Measurements from ENCODE around the gene SPATA33.
"Not testable (repeated sequence)": the region's sequence is repeated elsewhere in the genome, so short reads cannot be mapped to it uniquely, and the experiment has no call there.

SPATA33 gene

DNA sequence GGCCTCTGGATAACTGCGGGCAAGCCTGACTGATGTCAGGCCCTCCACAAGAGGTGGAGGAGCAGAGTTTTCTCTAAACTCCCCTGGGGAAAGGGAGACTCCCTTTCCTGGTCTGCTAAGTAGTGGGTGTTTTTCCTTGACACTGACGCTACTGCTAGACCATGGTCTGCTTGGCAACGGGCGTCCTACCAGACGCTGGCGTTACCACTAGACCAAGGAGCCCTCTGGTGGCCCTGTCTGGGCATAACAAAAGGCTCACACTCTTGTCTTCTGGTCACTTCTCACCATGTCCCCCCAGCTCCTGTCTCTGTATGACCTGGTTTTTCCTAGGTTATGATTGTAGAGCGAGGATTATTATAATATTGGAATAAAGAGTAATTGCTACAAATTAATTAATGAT, 9.4 kb downstream of the SPATA33 start:
- DNase-seq, result not testable (repeated sequence)

DNA sequence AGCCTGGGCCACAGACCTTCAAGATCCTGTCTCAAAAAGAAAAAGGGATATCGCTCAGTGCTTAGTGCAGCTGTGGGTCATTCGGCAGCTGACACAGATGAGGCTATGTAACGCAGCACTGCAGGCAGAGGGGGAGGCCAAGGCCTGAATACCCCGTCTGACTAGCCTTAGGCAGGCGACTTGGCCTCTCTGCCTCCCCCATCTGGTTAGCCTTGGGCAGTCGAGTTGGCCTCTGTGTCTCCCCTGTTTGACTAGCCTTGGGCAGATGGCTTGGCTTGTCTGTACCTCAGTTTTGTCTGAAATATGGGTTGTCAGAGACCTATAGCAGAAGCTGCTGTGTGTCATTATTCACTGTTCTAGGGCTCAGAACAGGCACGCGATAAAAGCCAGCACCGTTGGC, 10.0 kb downstream of the SPATA33 start:
- no peak for DNase-seq

DNA sequence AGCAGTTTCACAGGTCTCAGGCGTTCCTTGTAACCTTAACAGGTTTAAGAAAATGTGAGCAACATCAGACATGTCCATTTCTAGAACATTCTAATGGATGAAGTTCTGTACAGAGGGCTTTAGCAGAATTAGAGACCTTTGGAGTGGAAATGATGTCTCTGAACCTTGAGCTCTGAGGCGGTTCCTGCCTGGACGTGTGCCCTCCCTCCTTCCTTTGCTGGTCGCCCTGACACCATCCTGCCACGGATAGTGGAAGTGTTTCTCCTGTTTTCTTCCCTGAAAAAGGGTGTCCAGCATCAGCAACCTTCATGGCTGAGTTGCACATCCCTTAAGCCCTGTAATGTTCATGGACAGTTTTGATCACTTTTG, 11.1 kb downstream of the SPATA33 start:
- no peak for DNase-seq

DNA sequence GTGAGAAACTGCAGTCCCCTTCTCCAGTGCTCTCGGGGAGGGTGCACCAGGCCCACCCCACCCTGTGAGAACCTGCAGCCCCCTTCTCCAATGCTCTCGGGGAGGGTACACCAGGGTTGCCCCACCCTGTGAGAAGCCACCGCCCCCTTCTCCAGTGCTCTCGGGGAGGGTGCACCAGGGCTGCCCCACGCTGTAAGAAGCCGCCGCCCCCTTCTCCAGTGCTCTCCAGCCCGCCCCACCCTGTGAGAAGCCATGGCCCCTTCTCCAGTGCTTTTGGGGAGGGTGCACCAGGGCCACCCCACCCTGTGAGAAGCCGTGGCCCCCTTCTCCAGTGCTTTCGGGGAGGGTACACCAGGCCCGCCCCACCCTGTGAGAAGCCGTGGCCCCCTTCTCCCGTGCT, 12.1 kb downstream of the SPATA33 start:
- no peak for DNase-seq

DNA sequence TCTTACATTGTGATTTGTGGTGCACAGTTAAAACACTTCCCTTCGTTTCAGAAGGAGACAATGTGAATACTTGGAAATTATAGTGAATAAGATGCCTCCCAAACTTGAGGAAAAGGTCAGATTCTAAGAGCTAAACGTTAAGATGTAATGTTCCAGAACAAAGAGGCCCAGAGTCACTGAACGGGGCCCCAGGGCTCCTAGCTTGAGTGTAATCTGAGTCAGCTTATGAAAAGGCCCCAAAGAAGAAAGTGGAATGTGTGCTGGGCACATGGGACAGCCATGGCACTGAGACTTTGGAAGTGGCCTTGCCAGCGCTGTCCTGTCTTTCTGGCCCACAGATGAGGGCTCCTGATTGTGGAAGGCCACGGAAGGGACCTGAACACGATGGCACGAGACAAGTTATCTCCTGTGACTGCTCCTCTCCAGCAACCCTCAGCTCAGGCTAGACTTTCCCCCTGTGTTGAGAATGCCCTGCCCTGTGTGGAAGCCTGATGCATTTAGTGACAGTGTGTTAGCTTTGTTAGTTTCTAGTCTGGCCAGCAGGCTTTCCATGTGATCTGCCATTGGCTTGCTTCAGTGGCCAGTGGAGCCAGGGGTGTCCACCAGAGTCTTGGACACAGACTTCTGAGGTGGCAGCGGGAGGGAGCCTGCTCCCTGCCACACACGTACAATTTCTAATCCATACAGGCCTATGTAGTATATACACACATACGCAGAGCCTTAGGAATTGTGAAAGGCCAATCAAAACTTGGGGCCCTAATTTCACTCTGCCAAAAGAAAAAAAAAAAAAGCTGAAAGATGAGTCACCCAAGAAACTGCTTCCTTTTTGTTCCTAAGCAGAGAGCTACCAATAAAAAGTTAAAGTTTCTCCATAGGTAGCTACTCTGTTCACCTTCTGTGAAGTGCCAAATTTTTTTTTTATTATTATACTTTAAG, 13.1 kb downstream of the SPATA33 start:
- DNase-seq, result no peak

DNA sequence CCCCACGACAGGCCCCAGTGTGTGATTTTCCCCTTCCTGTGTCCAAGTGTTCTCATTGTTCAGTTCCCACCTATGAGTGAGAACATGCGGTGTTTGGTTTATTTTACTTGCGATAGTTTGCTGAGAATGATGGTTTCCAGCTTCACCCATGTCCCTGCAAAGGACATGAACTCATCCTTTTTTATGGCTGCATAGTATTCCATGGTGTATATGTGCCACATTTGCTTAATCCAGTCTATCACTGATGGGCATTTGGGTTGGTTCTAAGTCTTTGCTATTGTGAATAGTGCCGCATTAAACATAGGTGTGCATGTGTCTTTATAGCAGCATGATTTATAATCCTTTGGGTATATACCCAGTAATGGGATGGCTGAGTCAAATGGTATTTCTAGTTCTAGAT, 13.9 kb downstream of the SPATA33 start:
- not testable (repeated sequence) for DNase-seq

DNA sequence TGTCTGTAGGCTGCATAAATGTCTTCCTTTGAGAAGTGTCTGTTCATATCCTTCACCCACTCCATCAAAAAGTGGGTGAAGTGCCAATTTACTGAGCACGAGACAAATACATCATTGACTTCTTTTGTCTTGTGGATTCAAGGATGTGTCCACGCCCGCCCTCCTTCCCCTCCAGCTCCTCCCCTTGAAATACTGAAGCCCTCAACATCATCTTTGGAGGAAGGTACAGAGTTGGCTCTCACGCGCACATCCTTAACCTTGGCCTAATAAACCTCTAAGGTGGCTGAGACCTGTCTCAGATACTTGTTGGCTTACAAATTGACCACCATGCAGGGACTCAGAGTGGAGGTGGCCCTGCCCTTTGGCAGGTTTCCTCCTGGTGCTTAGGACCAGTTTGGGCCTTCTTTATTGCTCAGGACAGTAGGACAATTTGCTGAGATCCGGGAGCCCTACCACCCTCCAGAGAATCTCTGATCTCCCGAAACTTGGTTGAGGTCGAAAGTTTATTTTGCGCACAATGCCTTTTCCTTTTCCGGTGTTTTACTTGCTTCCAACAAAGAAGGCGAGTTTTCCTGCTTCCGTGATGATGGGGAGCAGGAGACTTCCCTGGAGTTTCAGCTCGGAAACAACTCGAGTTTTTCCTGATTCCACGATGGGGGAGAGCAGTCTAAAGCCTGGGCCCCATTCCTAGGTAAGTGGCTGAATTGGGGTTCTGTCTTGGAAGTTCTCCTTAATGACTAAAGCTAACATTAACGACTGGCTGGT, 14.7 kb downstream of the SPATA33 start:
- DNase-seq, result no peak

DNA sequence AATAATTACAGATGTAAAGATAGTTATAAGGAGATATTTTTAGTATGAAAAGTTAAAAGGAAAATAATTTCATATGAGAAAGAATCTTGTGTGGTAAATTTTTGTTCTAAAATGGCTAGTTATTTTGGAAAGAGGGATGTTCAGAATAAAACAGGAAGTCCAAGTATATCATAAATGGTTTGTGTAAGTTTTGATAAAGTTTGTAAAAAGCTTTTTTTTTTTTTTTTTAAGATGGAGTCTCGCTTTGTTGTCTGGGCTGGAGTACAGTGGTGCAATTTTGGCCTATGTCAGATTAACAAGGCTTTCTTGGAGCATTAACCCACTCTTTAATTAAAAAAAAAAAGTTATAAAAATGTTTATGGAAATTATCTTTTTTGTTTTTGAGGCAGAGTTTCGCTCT, 20.6 kb downstream of the SPATA33 start:
- no peak for DNase-seq

DNA sequence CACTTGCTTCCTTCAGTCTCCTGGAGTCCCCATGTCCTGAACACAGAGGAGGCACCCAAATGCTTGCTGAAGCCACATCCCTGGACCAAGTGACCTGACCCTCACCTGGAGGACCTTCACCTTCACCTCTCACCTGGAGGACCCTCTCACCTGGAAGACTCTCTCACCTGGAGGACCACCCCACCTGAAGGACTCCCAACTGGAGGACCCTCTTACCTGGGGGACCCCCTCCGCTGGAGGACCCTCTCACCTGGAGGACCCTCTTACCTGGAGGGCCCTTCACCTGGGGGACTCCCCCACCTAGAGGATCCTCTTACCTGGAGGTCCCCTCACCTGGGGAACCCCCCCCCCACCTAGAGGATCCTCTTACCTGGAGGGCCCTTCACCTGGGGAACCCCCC, 28.3 kb downstream of the SPATA33 start:
- DNase-seq, result no peak

DNA sequence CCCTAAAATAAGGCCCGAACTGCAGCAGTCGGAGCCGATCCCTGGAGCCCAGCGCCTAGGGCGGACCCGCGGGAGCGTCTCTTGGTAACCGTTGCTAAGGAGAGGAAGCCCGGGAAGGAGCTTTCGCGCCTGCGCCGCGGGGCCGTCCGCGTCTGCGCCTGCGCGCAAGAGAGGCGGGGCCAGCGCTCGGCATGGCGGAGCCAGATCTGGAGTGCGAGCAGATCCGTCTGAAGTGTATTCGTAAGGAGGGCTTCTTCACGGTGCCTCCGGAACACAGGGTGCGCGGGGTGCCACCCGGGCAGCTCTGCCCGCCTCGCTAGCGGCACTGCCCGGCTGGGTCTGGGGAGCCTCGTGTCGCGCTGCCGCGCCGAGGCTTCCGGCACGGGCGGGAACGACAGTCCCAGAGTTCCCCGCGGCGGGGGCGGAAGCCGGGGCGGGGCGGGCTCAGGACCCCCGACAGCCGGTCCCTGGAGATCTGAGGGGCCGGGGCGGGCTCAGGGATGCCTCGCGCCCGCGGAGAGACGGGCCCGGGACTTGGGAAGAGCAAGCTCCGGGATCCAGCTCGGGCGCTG, 29.0 kb downstream of the SPATA33 start, which contains the start of gene CDK10:
Gene CDK10 (plus strand): TSS at position 170 of the 572 bp plus-strand sequence. CDS start 22 bp downstream, at position 192.
- DNase-seq, result peak; percentile 81

DNA sequence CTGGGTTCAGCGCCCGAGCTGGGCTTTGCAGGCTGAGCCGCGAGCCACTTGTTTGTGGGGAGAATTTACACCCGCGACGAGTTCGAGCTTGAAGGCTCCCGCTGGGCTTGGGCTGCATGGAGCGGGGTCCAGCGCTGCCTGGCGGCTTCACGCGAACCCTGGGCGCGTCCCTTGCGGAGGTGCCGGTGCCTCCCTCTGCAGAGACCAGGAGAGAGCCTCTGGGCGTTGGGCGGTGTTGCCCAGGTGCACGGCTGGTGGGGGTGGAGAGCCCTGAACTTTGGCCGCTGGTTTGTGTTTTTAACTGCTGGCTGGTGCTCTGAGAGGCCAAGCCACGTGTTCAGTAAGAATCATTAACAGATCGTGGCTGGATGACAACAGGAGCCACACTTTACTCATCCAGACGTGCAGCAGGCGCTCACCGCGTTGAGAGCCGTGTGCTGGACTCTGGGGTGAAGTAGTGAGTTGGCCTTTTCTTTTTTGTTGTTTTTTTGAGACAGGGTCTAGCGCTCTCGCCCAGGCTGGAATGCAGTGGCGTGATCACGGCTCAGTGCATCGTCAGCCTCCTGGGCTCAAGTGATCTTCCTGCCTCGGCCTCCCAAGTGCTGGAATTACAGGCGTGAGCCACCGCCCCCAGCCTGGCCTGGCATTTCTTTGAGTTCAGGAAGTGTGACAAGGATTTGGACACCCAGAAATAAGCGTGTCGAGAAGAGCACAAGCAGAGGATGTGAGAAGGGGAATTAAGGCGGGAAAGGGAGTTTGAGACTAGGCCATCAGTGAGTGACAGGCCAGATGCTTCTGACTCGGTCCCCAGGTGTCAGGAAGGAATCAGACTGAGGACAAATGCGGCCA, 29.7 kb downstream of the SPATA33 start:
- DNase-seq, result no peak

DNA sequence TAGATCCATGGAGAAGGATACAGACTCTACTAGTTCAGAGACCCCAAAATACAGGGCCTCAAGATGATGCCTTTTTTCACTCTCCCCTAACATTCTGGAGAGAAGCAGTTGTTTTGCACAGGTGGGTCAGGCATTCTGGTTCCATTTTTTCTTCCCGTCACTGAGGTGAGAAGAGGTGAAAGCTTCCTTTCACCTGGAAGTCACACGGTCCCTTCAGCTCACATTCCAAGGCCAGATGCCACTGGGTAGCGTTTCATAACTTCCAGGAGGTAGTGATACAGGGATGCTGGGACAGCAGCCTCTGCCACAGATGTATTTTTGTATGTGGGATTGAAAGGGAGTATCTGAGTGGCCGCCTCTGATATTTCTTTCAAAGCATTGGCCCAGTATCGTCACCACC, 30.8 kb downstream of the SPATA33 start:
- DNase-seq, result no peak

DNA sequence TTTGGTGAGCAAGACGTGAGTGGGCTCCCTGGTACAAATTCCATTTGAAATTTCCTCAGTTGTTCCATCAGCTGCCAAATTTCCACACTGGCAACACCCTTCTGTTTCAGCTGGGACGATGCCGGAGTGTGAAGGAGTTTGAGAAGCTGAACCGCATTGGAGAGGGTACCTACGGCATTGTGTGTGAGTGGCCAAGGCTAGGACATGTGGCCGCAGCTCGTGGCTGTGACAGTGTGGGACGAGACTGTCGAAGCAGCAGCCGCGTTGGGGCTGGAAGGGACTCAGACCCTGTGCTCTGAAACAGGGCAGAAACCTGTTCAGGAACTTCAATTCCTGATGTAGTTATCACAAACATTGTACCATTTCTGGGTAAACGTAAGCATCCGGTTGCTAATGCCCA, 31.5 kb downstream of the SPATA33 start:
- DNase-seq, result no peak

DNA sequence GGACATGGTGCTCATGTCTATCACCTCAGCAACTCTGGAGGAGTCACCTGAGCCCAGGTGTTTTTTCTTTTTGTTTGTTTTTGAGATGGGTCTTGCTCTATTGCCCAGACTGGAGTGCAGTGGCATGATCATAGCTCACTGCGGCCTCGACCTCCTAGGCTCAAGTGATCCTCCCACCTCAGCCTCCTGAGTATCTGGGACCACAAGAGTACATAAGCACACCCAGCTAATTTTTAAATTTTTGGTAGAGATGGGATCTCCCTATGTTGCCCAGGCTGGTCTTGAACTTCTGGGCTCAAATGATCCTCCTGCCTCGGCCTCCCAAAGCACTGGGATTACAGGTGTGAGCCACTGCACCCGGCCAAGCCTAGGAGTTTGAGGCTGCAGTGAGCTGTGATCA, 32.0 kb downstream of the SPATA33 start:
- DNase-seq, result not testable (repeated sequence)

DNA sequence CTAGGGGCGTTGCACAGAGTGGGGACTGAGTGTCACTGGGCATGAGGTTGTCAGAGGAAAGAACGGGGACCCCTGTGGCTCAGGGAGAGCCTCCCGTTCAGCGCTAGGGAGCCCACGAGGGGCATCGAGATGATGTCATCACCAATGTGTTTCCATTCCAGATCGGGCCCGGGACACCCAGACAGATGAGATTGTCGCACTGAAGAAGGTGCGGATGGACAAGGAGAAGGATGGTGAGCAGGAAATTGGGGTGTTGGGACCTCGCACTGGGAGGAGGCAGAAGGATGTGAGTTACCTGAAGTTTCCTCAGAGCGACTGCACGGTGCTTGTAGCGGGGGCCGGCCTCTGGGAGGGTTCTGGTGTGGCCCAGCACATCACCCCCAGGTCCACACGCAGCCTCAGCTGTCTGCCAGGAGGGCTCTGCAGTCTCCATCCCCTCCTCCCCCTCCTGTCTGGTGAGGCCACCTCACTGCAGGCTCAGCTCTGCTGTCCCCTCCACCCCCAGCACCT, 32.8 kb downstream of the SPATA33 start:
- DNase-seq, result no peak

DNA sequence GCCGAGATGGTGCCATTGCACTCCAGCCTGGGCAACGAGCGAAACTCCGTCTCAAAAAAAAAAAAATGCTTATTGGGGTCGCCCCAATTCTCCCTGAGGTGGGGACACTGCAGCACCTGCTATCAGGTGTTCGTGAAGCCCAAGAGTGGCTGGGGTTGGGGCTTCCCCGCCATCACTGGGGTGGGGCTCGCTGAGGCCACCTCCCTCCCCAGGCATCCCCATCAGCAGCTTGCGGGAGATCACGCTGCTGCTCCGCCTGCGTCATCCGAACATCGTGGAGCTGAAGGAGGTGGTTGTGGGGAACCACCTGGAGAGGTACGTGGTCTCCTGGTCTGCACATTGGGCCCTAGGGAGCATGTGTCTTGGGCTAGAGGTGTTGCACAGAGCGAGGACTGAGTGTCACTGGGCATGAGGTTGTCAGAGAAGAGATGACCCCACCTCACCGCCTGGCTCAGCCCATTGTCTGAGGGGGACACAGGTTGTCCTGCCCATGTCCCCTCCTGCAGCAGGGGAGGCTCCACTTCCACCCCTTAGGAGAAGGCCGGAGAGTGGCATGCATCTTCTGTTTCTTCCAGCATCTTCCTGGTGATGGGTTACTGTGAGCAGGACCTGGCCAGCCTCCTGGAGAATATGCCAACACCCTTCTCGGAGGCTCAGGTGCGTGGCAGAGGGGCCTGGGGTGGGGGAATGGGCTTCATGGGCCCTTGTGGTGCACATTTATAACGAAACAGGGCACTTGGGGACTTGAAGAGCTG, 33.8 kb downstream of the SPATA33 start:
- DNase-seq, result no peak

DNA sequence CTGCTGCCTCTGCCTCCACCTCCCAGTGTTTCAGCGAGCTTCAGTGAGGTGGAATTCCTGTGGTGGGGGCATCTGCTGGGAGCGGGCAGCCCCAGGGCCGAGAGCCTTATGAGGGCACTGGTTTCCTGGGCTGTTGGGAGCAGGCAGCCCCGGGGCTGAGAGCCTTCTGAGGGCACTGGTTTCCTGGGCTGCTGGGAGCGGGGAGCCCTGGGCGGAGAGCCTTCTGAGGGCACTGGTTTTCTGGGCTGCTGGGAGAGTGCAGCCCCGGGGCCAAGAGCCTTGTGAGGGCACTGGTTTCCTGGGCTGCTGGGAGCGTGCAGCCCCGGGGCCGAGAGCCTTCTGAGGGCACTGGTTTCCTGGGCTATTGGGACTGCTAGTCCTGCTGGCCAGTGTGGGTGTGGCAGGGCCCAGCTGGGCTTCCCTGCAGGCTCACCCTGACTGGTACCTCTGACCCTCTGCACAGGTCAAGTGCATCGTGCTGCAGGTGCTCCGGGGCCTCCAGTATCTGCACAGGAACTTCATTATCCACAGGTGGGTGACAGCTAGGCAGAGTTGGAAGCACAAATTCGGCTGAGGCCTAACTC, 34.4 kb downstream of the SPATA33 start:
- DNase-seq, result no peak

DNA sequence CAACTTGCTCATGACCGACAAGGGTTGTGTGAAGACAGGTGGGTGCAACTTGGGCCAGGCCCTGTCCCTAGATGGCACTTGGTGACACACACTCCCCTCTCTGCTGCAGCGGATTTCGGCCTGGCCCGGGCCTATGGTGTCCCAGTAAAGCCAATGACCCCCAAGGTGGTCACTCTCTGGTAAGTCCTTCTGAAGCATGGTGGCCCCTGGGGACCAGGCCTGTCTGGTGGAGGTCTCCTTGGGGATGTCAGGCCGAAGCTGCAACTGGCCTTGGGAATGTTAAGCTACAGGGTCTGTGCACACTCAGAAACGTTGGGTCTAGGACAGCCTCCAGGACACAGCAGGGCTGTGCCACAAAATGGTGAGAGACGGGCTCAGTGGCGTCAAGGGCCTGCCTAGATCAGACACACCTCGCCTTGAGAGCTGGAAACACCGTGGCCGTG, 35.7 kb downstream of the SPATA33 start:
- no peak for DNase-seq

DNA sequence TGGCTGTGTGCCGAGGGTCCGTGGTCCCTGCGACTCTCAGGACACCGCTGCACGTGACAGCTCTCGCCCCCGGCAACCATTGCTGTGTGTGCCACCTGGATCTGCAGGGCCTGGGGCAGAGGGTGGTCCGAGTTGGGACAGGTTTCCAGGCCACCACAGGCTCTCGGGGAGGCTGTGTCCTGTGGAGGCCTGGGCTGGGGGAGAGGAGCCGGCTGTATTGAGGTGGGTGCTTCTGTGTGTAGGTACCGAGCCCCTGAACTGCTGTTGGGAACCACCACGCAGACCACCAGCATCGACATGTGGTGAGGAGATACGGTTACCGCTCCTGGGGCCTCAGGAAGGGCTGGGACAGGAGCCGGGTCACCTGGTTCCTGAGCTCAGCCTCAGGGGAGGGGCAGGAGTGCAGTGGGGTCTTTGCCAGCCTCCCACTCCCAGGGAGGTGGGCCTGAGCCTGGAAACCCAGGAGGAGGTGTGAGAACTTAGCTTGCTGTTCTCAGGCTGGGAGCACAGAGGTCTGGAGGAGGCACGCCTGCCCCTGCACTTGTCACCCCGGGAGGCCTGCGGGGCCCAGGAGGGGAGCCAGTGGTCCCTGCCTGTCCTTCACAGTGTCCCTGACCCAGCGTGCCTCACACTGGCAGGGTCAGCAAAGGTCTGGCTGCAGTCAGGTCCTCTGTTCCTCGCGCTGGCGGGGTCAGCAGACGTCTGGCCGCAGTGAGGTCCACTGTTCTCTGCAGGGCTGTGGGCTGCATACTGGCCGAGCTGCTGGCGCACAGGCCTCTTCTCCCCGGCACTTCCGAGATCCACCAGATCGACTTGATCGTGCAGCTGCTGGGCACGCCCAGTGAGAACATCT, 36.5 kb downstream of the SPATA33 start:
- DNase-seq, result no peak

DNA sequence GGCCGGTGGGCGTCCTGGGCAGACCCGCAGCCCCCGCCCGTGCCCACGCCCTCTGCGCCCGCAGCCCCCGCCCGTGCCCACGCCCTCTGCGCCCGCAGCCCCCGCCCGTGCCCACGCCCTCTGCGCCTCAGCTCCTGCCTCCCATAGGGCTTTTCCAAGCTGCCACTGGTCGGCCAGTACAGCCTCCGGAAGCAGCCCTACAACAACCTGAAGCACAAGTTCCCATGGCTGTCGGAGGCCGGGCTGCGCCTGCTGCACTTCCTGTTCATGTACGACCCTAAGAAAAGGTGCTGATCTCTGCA, 37.1 kb downstream of the SPATA33 start:
- DNase-seq, result not testable (repeated sequence)

All from T-helper 9 cell (primary cell).